Measurements from ENCODE around the gene GULP1. TPM values are rescaled to one million over a fixed set of nuclear protein-coding genes. Genes with fewer than 3 reads are reported as not detected.
A peak's percentile ranks its signal among the peaks of the same experiment; 100 is the strongest.

GULP1 gene
- polyA plus RNA-seq, 1 donor (not counting 4 experiments of a cell fraction or from before 2014, with no cell fraction given), result 11.7 TPM

GRCh38 chr2:188303363-188304031 lies 11.8 kb downstream of the GULP1 start:
- DNase-seq (ENCODE audit: low read depth, low spot score), result no peak
- no peaks in the 10 kb centered on the region for H3K9me3 ChIP-seq (ENCODE audit: control insufficient read depth, low read depth, low read length)
- H3K4me3 ChIP-seq (ENCODE audit: control insufficient read depth in 2 of 3, extremely low read depth in 1 of 3, insufficient read depth in 2 of 3, low read depth in 1 of 3, low read length in 3 of 3), result no peak overlapping the region
- no peak overlapping the region for H2AFZ ChIP-seq (ENCODE audit: control insufficient read depth, low read length)
- no peak for FAIRE-seq
- H3K4me2 ChIP-seq (ENCODE audit: control insufficient read depth, extremely low read depth, insufficient read depth, low read depth, low read length), result no peak overlapping the region
- TF ChIP-seq EZH2 (IDR thresholded peaks at IDR 0.05; ENCODE audit: low read length), result no peak
- dilution Hi-C loops (cut with MboI; ENCODE audit: extremely low pct_ligation_motif_present, low sequenced_read_pairs), result no loop called here
- no peak overlapping the region for H3K27ac ChIP-seq (ENCODE audit: control insufficient read depth, insufficient read depth, low read length)
- H3K4me1 ChIP-seq (ENCODE audit: control insufficient read depth, extremely low read depth, insufficient read depth, low read length), result peaks cover 6% of the 10 kb centered on the region
- H3K9me1 ChIP-seq (ENCODE audit: control insufficient read depth, extremely low read depth, insufficient read depth, low read length), result no peaks in the 10 kb centered on the region
- H4K20me1 ChIP-seq (ENCODE audit: control insufficient read depth, extremely low read depth, insufficient read depth, low read length), result no peaks in the 10 kb centered on the region
- H3K9ac ChIP-seq (ENCODE audit: control insufficient read depth, extremely low read depth, insufficient read depth, low read length), result no peak overlapping the region
- no peaks in the 10 kb centered on the region for H3K36me3 ChIP-seq (ENCODE audit: control insufficient read depth in 2 of 2, extremely low read depth in 1 of 2, insufficient read depth in 2 of 2, low read length in 2 of 2)
- no peaks in the 10 kb centered on the region for H3K79me2 ChIP-seq (ENCODE audit: control insufficient read depth, insufficient read depth, low read length)
- H3K27me3 ChIP-seq (ENCODE audit: control insufficient read depth, extremely low read depth, insufficient read depth, low read length), result no peaks in the 10 kb centered on the region

DNA sequence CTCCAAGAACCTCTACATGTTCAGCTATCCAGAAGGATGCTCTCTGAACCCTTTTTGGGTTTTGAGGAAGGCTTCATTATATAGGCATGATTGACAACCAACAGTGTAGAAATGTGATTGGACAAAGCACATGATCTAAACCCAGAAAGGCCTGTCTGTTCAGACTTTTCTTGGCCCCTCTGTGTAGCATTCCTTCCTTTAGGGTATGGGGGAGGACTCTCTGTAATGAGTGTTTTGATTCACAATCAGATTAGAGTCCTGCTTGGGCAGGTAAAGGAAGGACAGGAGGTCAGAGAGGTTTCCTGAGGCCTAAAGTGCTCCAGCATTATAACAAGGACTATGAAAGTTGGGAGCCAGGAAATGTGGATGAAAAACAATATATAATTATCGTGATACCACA lies 13.6 kb downstream of the GULP1 start:
- no peak overlapping the region for H3K27ac ChIP-seq (ENCODE audit: control insufficient read depth, insufficient read depth, low read length)
- dilution Hi-C loops (cut with MboI; ENCODE audit: extremely low pct_ligation_motif_present, low sequenced_read_pairs), result no loop called here
- H2AFZ ChIP-seq (ENCODE audit: control insufficient read depth, low read length), result no peak overlapping the region
- H3K9ac ChIP-seq (ENCODE audit: control insufficient read depth, extremely low read depth, insufficient read depth, low read length), result no peak overlapping the region
- no peaks in the 10 kb centered on the region for H3K27me3 ChIP-seq (ENCODE audit: control insufficient read depth, extremely low read depth, insufficient read depth, low read length)
- no peaks in the 10 kb centered on the region for H3K79me2 ChIP-seq (ENCODE audit: control insufficient read depth, insufficient read depth, low read length)
- DNase-seq (ENCODE audit: low read depth, low spot score) (no peak), FAIRE-seq (no peak)
- H3K4me1 ChIP-seq (ENCODE audit: control insufficient read depth, extremely low read depth, insufficient read depth, low read length), result peaks cover 6% of the 10 kb centered on the region
- TF ChIP-seq, protein P1, sequence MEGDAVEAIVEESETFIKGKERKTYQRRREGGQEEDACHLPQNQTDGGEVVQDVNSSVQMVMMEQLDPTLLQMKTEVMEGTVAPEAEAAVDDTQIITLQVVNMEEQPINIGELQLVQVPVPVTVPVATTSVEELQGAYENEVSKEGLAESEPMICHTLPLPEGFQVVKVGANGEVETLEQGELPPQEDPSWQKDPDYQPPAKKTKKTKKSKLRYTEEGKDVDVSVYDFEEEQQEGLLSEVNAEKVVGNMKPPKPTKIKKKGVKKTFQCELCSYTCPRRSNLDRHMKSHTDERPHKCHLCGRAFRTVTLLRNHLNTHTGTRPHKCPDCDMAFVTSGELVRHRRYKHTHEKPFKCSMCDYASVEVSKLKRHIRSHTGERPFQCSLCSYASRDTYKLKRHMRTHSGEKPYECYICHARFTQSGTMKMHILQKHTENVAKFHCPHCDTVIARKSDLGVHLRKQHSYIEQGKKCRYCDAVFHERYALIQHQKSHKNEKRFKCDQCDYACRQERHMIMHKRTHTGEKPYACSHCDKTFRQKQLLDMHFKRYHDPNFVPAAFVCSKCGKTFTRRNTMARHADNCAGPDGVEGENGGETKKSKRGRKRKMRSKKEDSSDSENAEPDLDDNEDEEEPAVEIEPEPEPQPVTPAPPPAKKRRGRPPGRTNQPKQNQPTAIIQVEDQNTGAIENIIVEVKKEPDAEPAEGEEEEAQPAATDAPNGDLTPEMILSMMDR (optimal IDR thresholded peaks at IDR 0.05 in 1 of 3, IDR thresholded peaks at IDR 0.05 in 1 of 3, conservative IDR thresholded peaks at IDR 0.05 in 1 of 3; ENCODE audit: extremely low read depth in 1 of 3, insufficient read depth in 2 of 3, low read length in 3 of 3), result no peak
- TF ChIP-seq EZH2 (IDR thresholded peaks at IDR 0.05; ENCODE audit: low read length), result no peak
- H3K4me2 ChIP-seq (ENCODE audit: control insufficient read depth, extremely low read depth, insufficient read depth, low read depth, low read length), result no peak overlapping the region
- H3K9me1 ChIP-seq (ENCODE audit: control insufficient read depth, extremely low read depth, insufficient read depth, low read length), result no peaks in the 10 kb centered on the region
- H4K20me1 ChIP-seq (ENCODE audit: control insufficient read depth, extremely low read depth, insufficient read depth, low read length), result no peaks in the 10 kb centered on the region
- H3K4me3 ChIP-seq (ENCODE audit: control insufficient read depth in 2 of 3, extremely low read depth in 1 of 3, insufficient read depth in 2 of 3, low read depth in 1 of 3, low read length in 3 of 3), result no peak overlapping the region
- no peaks in the 10 kb centered on the region for H3K9me3 ChIP-seq (ENCODE audit: control insufficient read depth, low read depth, low read length)
- no peaks in the 10 kb centered on the region for H3K36me3 ChIP-seq (ENCODE audit: control insufficient read depth in 2 of 2, extremely low read depth in 1 of 2, insufficient read depth in 2 of 2, low read length in 2 of 2)

- H3K79me2 ChIP-seq (ENCODE audit: control insufficient read depth, insufficient read depth, low read length), result no peaks in the 10 kb centered on the region
These were observed 14.6 kb downstream of the GULP1 start for GRCh38 chr2:188306271-188306670.

More at GRCh38 chr2:188306271-188306670, 14.6 kb downstream of the GULP1 start:
- TF ChIP-seq, protein P1 (optimal IDR thresholded peaks at IDR 0.05 in 1 of 3, IDR thresholded peaks at IDR 0.05 in 1 of 3, conservative IDR thresholded peaks at IDR 0.05 in 1 of 3; ENCODE audit: extremely low read depth in 1 of 3, insufficient read depth in 2 of 3, low read length in 3 of 3), result no peak
- no peak for TF ChIP-seq EZH2 (IDR thresholded peaks at IDR 0.05; ENCODE audit: low read length)
- Histone ChIP-seq H3K4me2 (ENCODE audit: control insufficient read depth, extremely low read depth, insufficient read depth, low read depth, low read length) (no peak overlapping the region), H3K4me1 (ENCODE audit: control insufficient read depth, extremely low read depth, insufficient read depth, low read length) (peaks cover 6% of the 10 kb centered on the region), H2AFZ (ENCODE audit: control insufficient read depth, low read length) (no peak overlapping the region), H3K9me1 (ENCODE audit: control insufficient read depth, extremely low read depth, insufficient read depth, low read length) (no peaks in the 10 kb centered on the region), H3K9me3 (ENCODE audit: control insufficient read depth, low read depth, low read length) (no peaks in the 10 kb centered on the region), H3K9ac (ENCODE audit: control insufficient read depth, extremely low read depth, insufficient read depth, low read length) (no peak overlapping the region), H3K27ac (ENCODE audit: control insufficient read depth, insufficient read depth, low read length) (no peak overlapping the region), H3K36me3 (ENCODE audit: control insufficient read depth in 2 of 2, extremely low read depth in 1 of 2, insufficient read depth in 2 of 2, low read length in 2 of 2) (no peaks in the 10 kb centered on the region), H4K20me1 (ENCODE audit: control insufficient read depth, extremely low read depth, insufficient read depth, low read length) (no peaks in the 10 kb centered on the region), H3K27me3 (ENCODE audit: control insufficient read depth, extremely low read depth, insufficient read depth, low read length) (no peaks in the 10 kb centered on the region), H3K4me3 (ENCODE audit: control insufficient read depth in 2 of 3, extremely low read depth in 1 of 3, insufficient read depth in 2 of 3, low read depth in 1 of 3, low read length in 3 of 3) (no peak overlapping the region)
- FAIRE-seq, result peak; percentile 20
- dilution Hi-C loops (cut with MboI; ENCODE audit: extremely low pct_ligation_motif_present, low sequenced_read_pairs), result no loop called here
- no peak for DNase-seq (ENCODE audit: low read depth, low spot score)
